T-helper 2 cell treated with Interferon-gamma antibody and Interleukin-4, amounts not matched to agents 100 ng/mL and 5 ng/mL, for 36 hours (primary cell): ENCODE measurements around the gene PRSS16. TPM values are rescaled to one million over a fixed set of nuclear protein-coding genes. Genes with fewer than 3 reads are reported as not detected.
"Not testable (repeated sequence)": the region's sequence is repeated elsewhere in the genome, so short reads cannot be mapped to it uniquely, and the experiment has no call there.

Source experiments
- intact Hi-C: fragments of 100-400 bp; cut with micrococcal nuclease; formaldehyde crosslinking; loops from one replicate; pipeline ENCODE4 v1.15.1; 2023
- total RNA-seq: library from RNA; stranded (reverse); gene quantifications from 2 replicates; pipeline ENCODE4 v1.2.3, GENCODE V29; 2022

The PRSS16 gene
- total RNA-seq, 1 donor from 2014 or later = 1.3 TPM

- intact Hi-C loops = no loop called here
Measured at GRCh38 chr6:27241443-27241842, 6.1 kb upstream of the PRSS16 start.

- intact Hi-C loops = no loop called here
Measured at GRCh38 chr6:27242589-27243265, 4.8 kb upstream of the PRSS16 start.

- intact Hi-C loops = no loop called here
Measured at GRCh38 chr6:27248783-27249182, 1.3 kb downstream of the PRSS16 start.

- intact Hi-C loops = loop anchor here (2.0 to 5.0 kb wide), 3 partner anchors 16 to 63 kb away; no protein-coding TSS in a partner anchor
Measured at GRCh38 chr6:27250277-27251111, 3.0 kb downstream of the PRSS16 start.

- intact Hi-C loops = loop anchor here (2.0 to 5.0 kb wide), 3 partner anchors 16 to 64 kb away; no protein-coding TSS in a partner anchor
Measured at GRCh38 chr6:27251112-27251605, 3.7 kb downstream of the PRSS16 start.

- intact Hi-C loops = loop anchor here (2.0 to 5.0 kb wide), 3 partner anchors 17 to 64 kb away; no protein-coding TSS in a partner anchor
Measured at GRCh38 chr6:27251606-27252251, 4.2 kb downstream of the PRSS16 start.

- intact Hi-C loops = loop anchor here (5.0 kb wide), 2 partner anchors 47 to 67 kb away; no protein-coding TSS in a partner anchor
Measured at GRCh38 chr6:27254566-27254965, 7.1 kb downstream of the PRSS16 start.

GRCh38 chr6:27255866-27256265 is 8.4 kb downstream of the PRSS16 start:
- intact Hi-C loops = no loop called here

GRCh38 chr6:27260369-27260768 is 12.9 kb downstream of the PRSS16 start:
- intact Hi-C loops = no loop called here

GRCh38 chr6:27260836-27261375 is 13.4 kb downstream of the PRSS16 start:
- intact Hi-C loops = no loop called here

- intact Hi-C loops = no loop called here
Measured at GRCh38 chr6:27263886-27264285, 16.4 kb downstream of the PRSS16 start.

- intact Hi-C loops = not testable (repeated sequence)
Measured at GRCh38 chr6:27267003-27267402, 19.5 kb downstream of the PRSS16 start.

GRCh38 chr6:27267857-27268434 is 20.4 kb downstream of the PRSS16 start:
- intact Hi-C loops = no loop called here

- intact Hi-C loops = no loop called here
Measured at GRCh38 chr6:27268803-27269202, 21.3 kb downstream of the PRSS16 start.

GRCh38 chr6:27273783-27274182 is 26.3 kb downstream of the PRSS16 start:
- intact Hi-C loops = no loop called here

GRCh38 chr6:27275025-27275956 is 27.8 kb downstream of the PRSS16 start:
- intact Hi-C loops = no loop called here

- intact Hi-C loops = loop anchor here (5.0 to 10.0 kb wide), 4 partner anchors 42 to 1495 kb away; no protein-coding TSS in a partner anchor
Measured at GRCh38 chr6:27279513-27280063, 32.1 kb downstream of the PRSS16 start.

- intact Hi-C loops = loop anchor here (5.0 to 10.0 kb wide), 4 partner anchors 43 to 1495 kb away; no protein-coding TSS in a partner anchor
Measured at GRCh38 chr6:27280064-27280539, 32.6 kb downstream of the PRSS16 start.

- intact Hi-C loops = loop anchor here (5.0 to 10.0 kb wide), 4 partner anchors 43 to 1494 kb away; no protein-coding TSS in a partner anchor
Measured at GRCh38 chr6:27280540-27281000, 33.1 kb downstream of the PRSS16 start.
